ENCODE results near the gene NARF.

GRCh38 chr17:82449131-82449882 is 9.2 kb upstream of the NARF start:
- no peak for TF ChIP-seq CTCF (IDR thresholded peaks at IDR 0.05)
- TF ChIP-seq POLR2A (IDR thresholded peaks at IDR 0.05): no peak
